Measurements from ENCODE around the gene CXCL17.
A peak's percentile ranks its signal among the peaks of the same experiment; 100 is the strongest.

The CXCL17 gene

DNA sequence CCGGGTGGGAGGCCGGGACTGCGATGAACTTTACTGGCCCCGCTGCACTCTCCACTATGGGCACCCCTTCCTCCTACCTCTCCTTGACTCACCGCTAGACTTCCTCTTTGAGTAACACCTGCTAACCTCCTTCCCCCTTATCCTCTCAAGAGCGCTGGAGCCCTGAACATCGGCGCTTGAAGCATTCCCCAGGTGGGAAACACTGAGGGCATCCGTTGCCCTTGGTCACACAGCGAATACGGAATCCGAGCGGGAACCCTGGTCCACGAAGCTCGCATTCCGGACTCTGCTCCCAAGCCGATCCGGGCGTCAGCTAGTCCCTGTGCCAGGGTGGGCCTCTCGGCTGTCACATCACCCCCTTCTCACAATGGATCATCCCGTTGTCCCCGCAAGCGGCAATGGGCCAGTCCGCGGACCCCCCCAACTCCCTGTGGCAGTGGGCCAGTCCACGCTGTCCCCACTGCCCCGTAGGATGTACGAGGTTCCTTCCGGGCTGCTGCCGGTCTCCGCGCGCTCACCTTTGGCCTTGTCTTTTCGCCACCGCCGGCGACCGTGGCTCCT is 19.8 kb downstream of the CXCL17 start:
- peak in 1 of 2 experiments; percentile 9 for DNase-seq

GRCh38 chr19:42422092-42422900 is 20.4 kb downstream of the CXCL17 start:
- no peak for DNase-seq

GRCh38 chr19:42421591-42422031 is 21.1 kb downstream of the CXCL17 start:
- DNase-seq = no peak

GRCh38 chr19:42421101-42421500 is 21.6 kb downstream of the CXCL17 start:
- no peak for DNase-seq

DNA sequence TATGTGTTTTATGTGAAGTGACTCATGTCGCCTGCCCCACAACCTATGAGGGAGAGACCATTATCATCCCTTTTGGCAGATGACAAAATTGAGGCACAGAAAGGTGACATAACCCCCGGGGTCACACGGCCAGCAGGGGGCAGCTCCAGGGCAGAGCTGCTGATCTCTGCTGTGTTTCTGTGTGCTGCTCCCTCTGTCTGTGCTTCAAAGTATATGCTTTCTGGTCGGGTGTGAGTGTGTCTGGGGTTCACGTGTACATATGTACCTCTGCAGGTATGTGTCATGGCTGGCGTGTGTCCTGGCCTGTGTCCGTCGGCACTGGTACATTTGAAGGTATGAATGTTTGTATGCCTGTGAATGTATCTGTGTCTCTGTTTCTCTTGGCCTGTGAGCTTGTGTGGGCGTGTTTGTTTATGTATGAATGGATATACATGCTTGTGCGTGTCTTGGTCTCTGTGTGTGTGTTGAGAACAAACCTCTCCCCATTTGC is 22.6 kb downstream of the CXCL17 start:
- no peak for DNase-seq

DNA sequence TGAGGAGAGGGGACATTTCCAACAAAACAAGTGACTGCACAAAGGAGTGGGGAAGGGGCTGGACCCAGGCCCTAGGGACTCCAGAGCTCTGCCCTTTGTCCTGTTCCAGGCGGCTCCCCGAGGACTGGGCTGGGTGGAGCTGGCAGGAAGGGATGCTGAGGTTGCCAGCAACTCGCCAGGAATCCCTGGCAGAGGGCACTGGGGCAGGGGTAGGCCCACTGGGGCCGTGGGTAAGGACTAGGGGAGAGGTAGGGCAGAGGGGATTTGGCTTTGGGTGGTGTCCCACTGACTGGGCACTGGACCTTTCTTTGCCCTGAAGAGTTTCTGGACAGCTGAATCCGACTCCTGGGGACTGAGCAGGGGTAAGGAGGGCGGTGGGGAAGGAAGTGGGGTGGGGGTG is 23.4 kb downstream of the CXCL17 start:
- DNase-seq = no peak

DNA sequence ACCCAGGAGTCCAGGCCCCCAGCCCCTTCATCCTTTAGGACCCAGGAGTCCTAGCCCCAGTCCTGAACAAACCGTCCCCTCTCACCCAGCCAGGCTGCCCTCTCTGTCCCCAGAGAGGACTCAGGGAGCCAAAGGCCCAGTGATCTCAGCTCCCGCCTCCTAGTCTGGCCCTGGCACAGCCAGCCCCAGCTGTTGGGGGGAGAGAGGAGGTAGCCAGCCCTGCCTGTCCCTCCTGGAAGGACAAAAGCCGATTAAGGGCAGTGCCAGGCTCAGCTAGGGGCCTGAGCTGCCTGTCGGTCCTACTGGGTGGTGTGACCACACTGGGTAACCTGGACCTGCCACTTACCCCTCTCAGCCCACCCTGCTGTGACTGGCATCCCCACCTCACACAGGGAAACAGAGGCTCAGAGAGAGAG is 30.1 kb downstream of the CXCL17 start:
- DNase-seq = no peak

GRCh38 chr19:42412227-42412626 is 30.5 kb downstream of the CXCL17 start:
- no peak for DNase-seq

GRCh38 chr19:42411581-42412178 is 31.1 kb downstream of the CXCL17 start:
- DNase-seq = no peak

DNA sequence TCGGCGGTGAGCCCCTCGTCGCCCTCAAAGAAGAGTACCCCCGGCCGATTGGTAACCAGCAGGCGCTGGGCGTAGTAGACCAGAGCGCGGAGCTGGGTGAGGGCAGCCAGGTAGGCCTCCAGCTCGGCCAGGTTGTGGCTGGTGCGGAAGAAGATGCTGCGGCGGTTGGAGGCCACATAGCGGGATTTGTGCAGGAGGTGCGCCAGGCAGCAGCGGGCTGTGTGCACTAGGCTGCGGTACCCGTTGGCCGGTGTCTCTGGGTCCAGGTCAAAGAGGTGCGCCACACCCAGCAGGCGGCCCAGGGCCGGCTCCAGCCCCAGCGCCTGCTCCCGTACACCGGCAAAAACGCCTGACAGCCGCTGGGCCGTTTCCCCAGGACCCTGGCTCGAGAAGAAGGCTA is 32.4 kb downstream of the CXCL17 start:
- no peak for DNase-seq

GRCh38 chr19:42409477-42409876 is 33.3 kb downstream of the CXCL17 start:
- no peak for DNase-seq

GRCh38 chr19:42407816-42408175 is 35.0 kb downstream of the CXCL17 start:
- no peak for DNase-seq

DNA sequence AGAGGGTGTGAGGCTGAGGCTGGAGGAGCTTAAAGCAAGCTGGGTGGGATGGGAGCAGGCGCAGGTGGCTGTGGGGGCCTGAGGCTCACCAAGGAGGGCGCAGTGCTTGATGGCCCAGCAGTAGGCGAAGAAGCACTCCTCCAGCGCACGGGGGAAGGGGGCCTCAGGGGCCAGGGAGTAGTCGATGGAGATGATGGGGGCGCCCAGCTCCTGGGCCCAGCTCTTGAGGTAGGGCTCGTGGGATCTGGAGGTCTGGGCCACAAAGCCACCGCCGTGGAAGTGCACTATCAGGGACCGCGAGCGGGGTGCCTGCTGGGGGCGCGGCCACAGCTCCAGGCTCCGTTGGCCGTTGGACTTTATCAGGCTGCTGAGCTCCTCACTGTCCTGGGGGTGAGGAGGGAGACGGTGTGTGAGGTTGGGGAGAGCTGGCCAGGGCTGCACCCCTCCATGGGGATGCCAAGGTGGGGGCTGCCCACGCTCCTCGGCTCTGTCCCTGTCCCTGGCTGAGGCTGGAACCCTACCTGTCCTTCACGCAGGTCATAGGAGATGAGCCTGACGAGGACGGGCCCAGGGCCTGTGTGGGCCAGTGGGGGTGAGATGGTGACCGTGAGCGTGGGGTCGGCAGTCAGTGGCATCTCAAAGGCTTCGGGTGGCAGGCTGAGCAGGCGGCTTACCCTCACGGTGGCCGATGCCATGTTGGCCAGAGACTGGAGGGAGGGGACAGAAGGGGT is 35.5 kb downstream of the CXCL17 start:
- no peak for DNase-seq

DNA sequence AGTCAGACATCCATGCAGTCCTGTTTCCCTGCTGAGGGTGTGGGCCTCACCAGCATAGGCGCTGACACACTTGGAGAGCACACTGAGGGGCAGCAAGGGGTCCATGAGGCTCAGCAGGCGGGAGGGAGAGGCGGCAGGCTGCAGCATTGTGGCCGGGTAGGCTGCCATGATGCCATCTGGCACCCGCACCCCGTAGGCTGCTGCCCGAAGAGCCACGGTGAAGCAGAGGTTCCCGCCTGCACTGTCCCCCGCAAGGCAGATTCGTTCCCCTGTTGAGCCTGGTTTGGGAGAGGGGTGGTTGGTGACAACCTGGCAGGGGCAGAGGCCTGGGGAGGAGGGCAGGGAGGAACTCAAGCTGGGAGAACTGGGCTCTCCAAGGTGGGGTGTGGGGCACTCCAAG is 36.6 kb downstream of the CXCL17 start:
- no peak for DNase-seq

DNA sequence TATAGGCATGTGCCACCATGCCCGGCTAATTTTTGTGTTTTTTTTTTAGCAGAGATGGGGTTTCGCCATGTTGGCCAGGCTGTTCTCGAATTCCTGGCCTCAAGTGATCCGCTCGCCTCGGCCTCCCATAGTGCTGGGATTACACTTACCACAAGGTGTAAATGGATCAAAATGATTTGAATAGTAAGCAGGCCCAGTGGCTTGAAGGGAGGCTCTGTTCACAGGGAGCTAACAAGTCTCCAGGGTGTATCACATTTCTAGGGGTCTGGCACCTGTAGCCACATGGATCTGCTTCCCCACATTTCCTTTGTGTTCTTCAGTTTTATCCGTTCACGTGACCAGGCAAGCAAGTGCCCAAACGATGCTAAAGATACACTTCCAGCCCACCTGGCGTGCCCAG is 39.2 kb downstream of the CXCL17 start:
- no peak for DNase-seq

GRCh38 chr19:42402376-42403116 is 40.2 kb downstream of the CXCL17 start:
- DNase-seq = no peak

DNA sequence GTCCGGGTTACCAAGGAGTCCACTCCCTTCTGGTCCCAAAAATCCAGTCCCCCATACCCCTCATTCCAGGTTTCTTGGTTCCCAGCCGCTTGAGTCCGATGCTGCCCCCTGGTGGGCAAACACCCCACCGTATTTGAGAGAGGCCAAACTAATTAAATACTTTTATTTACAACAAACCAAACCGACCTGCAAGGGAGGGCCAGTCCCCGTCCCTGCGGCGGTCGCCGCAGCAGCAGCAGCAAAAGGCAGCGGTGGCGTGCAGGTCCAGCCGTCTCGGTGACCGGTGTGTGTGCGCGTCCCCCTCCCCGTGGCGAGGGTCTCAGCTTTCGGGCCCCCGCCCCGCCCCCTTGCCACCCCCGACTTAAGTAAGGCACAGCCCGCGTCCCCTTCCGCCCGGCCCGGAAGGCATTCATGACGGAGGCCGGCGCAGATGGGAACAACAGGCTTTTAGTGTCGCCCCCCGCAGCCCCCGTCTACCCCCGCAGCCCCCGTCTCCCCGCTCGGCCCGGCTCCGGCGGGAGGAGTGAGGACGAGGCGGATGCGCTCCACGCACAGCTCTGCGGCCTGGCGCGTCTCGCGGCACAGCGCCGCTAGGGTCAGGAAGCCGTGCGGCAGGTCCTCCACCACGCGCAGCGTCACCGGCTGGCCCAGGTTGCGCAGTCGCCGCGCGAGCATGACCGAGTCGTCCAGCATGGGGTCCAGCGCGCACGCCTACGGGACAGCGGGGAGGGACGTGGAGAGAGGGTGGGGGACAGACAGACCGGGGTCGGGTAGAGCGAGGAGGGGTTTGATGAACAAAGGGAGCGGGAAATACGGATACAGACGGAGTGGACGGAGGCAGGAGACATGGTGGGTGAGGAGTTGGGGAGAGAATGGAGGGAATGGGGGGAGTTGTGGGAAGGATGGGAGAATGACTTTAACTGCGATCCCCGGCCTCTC is 41.1 kb downstream of the CXCL17 start:
- DNase-seq = peak; percentile 63 to 68

DNA sequence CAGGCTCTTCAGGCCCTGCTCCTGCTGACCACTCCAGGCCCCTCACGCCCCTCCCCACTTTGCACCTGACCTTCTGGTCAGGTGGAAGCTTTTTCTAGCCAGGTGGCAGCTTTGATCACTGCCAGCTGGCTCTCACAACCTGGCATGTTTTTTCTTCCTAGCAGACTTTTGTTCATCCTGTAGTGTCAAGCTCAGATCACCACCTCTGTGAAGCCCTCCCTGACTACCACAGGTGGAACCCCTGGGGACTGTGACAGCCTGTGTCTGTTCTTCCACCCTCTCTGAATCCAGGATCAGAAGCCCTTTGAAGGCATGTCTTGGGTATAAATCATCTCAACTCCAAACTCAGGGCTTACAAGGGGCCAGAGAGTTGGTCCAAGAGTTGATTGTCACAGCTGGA is 42.3 kb downstream of the CXCL17 start:
- DNase-seq = no peak

GRCh38 chr19:42397263-42398166 is 45.2 kb downstream of the CXCL17 start:
- DNase-seq = no peak

Measured in NCI-H2081 (cell line).